ENCODE data around the gene RAB22A. TPM values are rescaled to one million over a fixed set of nuclear protein-coding genes. Genes with fewer than 3 reads are reported as not detected.

Gene RAB22A
- total RNA-seq, 1 experiment from 2014 or later = 9.9 TPM

- TF ChIP-seq CTCF (IDR thresholded peaks at IDR 0.05 in 2 of 3, conservative IDR thresholded peaks at IDR 0.05 in 1 of 3; ENCODE audit: borderline replicate concordance in 1 of 3, insufficient read depth in 1 of 3, low read depth in 2 of 3, low read length in 2 of 3) (no peak), FOSL1 (IDR thresholded peaks at IDR 0.05; ENCODE audit: low read depth) (no peak), TCF7L2 (IDR thresholded peaks at IDR 0.05; ENCODE audit: borderline replicate concordance, extremely low read depth, insufficient read depth, insufficient read length) (no peak), EGR1 (IDR thresholded peaks at IDR 0.05; ENCODE audit: low read depth) (no peak), SRF (IDR thresholded peaks at IDR 0.05; ENCODE audit: low read depth) (no peak), CEBPB (IDR thresholded peaks at IDR 0.05; ENCODE audit: low read depth) (no peak), ZFX (IDR thresholded peaks at IDR 0.05) (no peak), EZH2 (IDR thresholded peaks at IDR 0.05) (no peak), SIN3A (IDR thresholded peaks at IDR 0.05; ENCODE audit: low read depth) (no peak), POLR2A (IDR thresholded peaks at IDR 0.05; ENCODE audit: borderline replicate concordance, extremely low read depth, insufficient read depth, insufficient read length) (no peak), POLR2AphosphoS5 (IDR thresholded peaks at IDR 0.05; ENCODE audit: low read depth, low read length) (no peak)
Measured at GRCh38 chr20:58313396-58313795, 3.9 kb downstream of the RAB22A start (continued).

- POLR2A ChIA-PET = no interaction called here
- ATAC-seq = no peak
- CTCF ChIA-PET = no interaction called here
- TF ChIP-seq CTCF (IDR thresholded peaks at IDR 0.05 in 2 of 3, conservative IDR thresholded peaks at IDR 0.05 in 1 of 3; ENCODE audit: borderline replicate concordance in 1 of 3, insufficient read depth in 1 of 3, low read depth in 2 of 3, low read length in 2 of 3) (no peak), YY1 (IDR thresholded peaks at IDR 0.05; ENCODE audit: extremely low read depth, insufficient replicate concordance, low read depth, low read length) (no peak), SP1 (IDR thresholded peaks at IDR 0.05; ENCODE audit: low read depth) (no peak), SRF (IDR thresholded peaks at IDR 0.05; ENCODE audit: low read depth) (no peak), ZFX (IDR thresholded peaks at IDR 0.05) (no peak), ZNF274 (IDR thresholded peaks at IDR 0.05; ENCODE audit: low read depth, low read length) (no peak), FOSL1 (IDR thresholded peaks at IDR 0.05; ENCODE audit: low read depth) (no peak), SIN3A (IDR thresholded peaks at IDR 0.05; ENCODE audit: low read depth) (no peak), POLR2AphosphoS5 (IDR thresholded peaks at IDR 0.05; ENCODE audit: low read depth, low read length) (no peak), EZH2 (IDR thresholded peaks at IDR 0.05) (no peak), TCF7L2 (IDR thresholded peaks at IDR 0.05; ENCODE audit: borderline replicate concordance, extremely low read depth, insufficient read depth, insufficient read length) (no peak), JUND (IDR thresholded peaks at IDR 0.05) (no peak), ZBTB33 (IDR thresholded peaks at IDR 0.05; ENCODE audit: extremely low read depth, insufficient replicate concordance, low read length) (no peak), ELF1 (IDR thresholded peaks at IDR 0.05; ENCODE audit: borderline replicate concordance, low read depth) (no peak), POLR2A (IDR thresholded peaks at IDR 0.05; ENCODE audit: borderline replicate concordance, extremely low read depth, insufficient read depth, insufficient read length) (no peak), CEBPB (IDR thresholded peaks at IDR 0.05; ENCODE audit: low read depth) (no peak)
- TF ChIP-seq, protein P1, sequence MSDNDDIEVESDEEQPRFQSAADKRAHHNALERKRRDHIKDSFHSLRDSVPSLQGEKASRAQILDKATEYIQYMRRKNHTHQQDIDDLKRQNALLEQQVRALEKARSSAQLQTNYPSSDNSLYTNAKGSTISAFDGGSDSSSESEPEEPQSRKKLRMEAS (IDR thresholded peaks at IDR 0.05) = no peak
Measured at GRCh38 chr20:58321205-58321604, 11.7 kb downstream of the RAB22A start.

More at GRCh38 chr20:58321205-58321604, 11.7 kb downstream of the RAB22A start:
- no peaks in the 10 kb centered on the region for H3K27me3 ChIP-seq (ENCODE audit: insufficient read depth, low read length)
- H3K36me3 ChIP-seq (ENCODE audit: control insufficient read depth in 1 of 2, insufficient read depth in 2 of 2, low read length in 2 of 2) = peaks cover 0 to 7% of the 10 kb centered on the region in 2 experiments; a peak in 1 of 4 replicates
- H3K9me2 ChIP-seq (ENCODE audit: insufficient read depth) = no peaks in the 10 kb centered on the region
- RAD21 ChIA-PET (ENCODE audit: low non-redundant PET in 1 of 2, low total read pairs in 2 of 2, uncharacterized antibody in 2 of 2, unreplicated experiment in 2 of 2) = no interaction called here
- H3K9me3 ChIP-seq (ENCODE audit: control insufficient read depth in 1 of 2, insufficient read depth in 1 of 2, low read depth in 1 of 2, low read length in 2 of 2) = no peaks in the 10 kb centered on the region
- H3K4me1 ChIP-seq (ENCODE audit: control insufficient read depth in 1 of 2, insufficient read depth in 2 of 2, low read length in 2 of 2) = no peaks in the 10 kb centered on the region
- no TSS peak for BruUV-seq (replicated peaks)
- peaks cover 61% of the 10 kb centered on the region for H3K79me2 ChIP-seq (ENCODE audit: insufficient read depth, low read length)
- H3K9ac ChIP-seq (ENCODE audit: low read length) = no peak overlapping the region
- H4K20me1 ChIP-seq (ENCODE audit: insufficient read depth) = no peaks in the 10 kb centered on the region
- DNase-seq (ENCODE audit: low read depth, low spot score) = no peak
- no peak overlapping the region for H2AFZ ChIP-seq (ENCODE audit: low read depth, low read length, poor library complexity, severe bottlenecking)
- no peak overlapping the region for H3K4me3 ChIP-seq (replicated peaks in 1 of 2; ENCODE audit: low read depth in 1 of 2, low read length in 2 of 2)
- no peak overlapping the region for H3K4me2 ChIP-seq (ENCODE audit: low read length)
- no peak overlapping the region for H3K27ac ChIP-seq (ENCODE audit: low read depth, low read length)
- intact Hi-C loops (cut with micrococcal nuclease) = no loop called here

All from HCT116 (cell line).